PC-9 (cell line): Measurements from ENCODE around the gene TUBGCP6. TPM values are rescaled to one million over a fixed set of nuclear protein-coding genes. Genes with fewer than 3 reads are reported as not detected.

Experiments
- BruUV-seq: library from RNA; stranded (reverse); fragments of 400-500 nt; replicated peaks from 2 replicates; lab custom pipeline; 2021; lab: Mats Ljungman, UMichigan
- CTCF ChIA-PET: fragments of 300-600 bp; sonication (Branson Sonifier 250); formaldehyde crosslinking; loops from one replicate; lab custom pipeline; 2022; ENCODE audit warnings: antibody characterized with exemption; lab: Charles Lee
- POLR2A ChIA-PET: fragments of 300-600 bp; sonication (Branson Sonifier 250); formaldehyde crosslinking; loops from one replicate; lab custom pipeline; 2022; ENCODE audit warnings: antibody characterized with exemption; ENCODE audit not compliant: unreplicated experiment; lab: Charles Lee
- DNase-seq, 2 experiments: peaks; one replicate each; pipeline versions ENCODE4 v3.0.0 to v3.0.0-alpha.2; 2015 to 2022; ENCODE audit warnings: mixed read lengths in 1 of 2
- H2AFZ ChIP-seq: fragments of 200-600 bp; sonication (generic); 2 replicates; pipeline ENCODE4 v1.8.1; 2017; ENCODE audit warnings: antibody characterized with exemption
- H3F3A ChIP-seq: fragments of 200-600 bp; sonication (generic); 2 replicates; pipeline ENCODE4 v1.8.1; 2017; ENCODE audit warnings: antibody characterized with exemption, mild to moderate bottlenecking, low read depth; ENCODE audit not compliant: insufficient read depth
- H3K27ac ChIP-seq: fragments of 200-600 bp; sonication (generic); 2 replicates; pipeline ENCODE4 v1.6.1; 2016; ENCODE audit warnings: mixed run types
- H3K27me3 ChIP-seq: fragments of 200-600 bp; sonication (generic); 2 replicates; pipeline ENCODE4 v1.6.1; 2016; ENCODE audit warnings: low read depth, mixed run types; ENCODE audit not compliant: insufficient read depth
- H3K36me3 ChIP-seq: fragments of 200-600 bp; sonication (generic); 2 replicates; pipeline ENCODE4 v1.6.1; 2016; ENCODE audit warnings: low read depth, mixed run types
- H3K4me1 ChIP-seq: fragments of 200-600 bp; sonication (generic); replicated peaks from 2 replicates; pipeline ENCODE4 v1.6.1; 2016; ENCODE audit warnings: mixed run types; ENCODE audit not compliant: insufficient read depth
- H3K4me2 ChIP-seq: fragments of 200-600 bp; sonication (generic); 2 replicates; pipeline ENCODE4 v1.6.1; 2017; ENCODE audit warnings: mixed run types
- H3K4me3 ChIP-seq: fragments of 200-600 bp; sonication (generic); 2 replicates; pipeline ENCODE4 v1.6.1; 2016; ENCODE audit warnings: mixed run types
- H3K79me2 ChIP-seq: fragments of 200-600 bp; sonication (generic); 2 replicates; pipeline ENCODE4 v1.6.1; 2017; ENCODE audit warnings: low read depth, mixed run types
- H3K9me2 ChIP-seq: fragments of 200-600 bp; sonication (generic); 2 replicates; pipeline ENCODE4 v1.8.1; 2017; ENCODE audit warnings: mild to moderate bottlenecking; ENCODE audit not compliant: insufficient read depth
- H3K9me3 ChIP-seq: fragments of 200-600 bp; sonication (generic); 2 replicates; pipeline ENCODE4 v1.8.1; 2016; ENCODE audit warnings: low read depth; ENCODE audit not compliant: insufficient read depth
- H4K20me1 ChIP-seq: fragments of 200-600 bp; sonication (generic); 2 replicates; pipeline ENCODE4 v1.8.1; 2017; ENCODE audit not compliant: insufficient read depth
- CTCF ChIP-seq: fragments of 200-600 bp; sonication (generic); conservative IDR thresholded peaks from 2 replicates; pipeline ENCODE4 v1.6.1; 2017; ENCODE audit warnings: mixed run types, antibody characterized with exemption, mild to moderate bottlenecking, moderate library complexity
- EZH2 ChIP-seq: fragments of 200-600 bp; sonication (generic); IDR thresholded peaks from 2 replicates; pipeline ENCODE4 v1.8.0; 2017; ENCODE audit warnings: antibody characterized with exemption, low read depth
- intact Hi-C: fragments of 100-400 bp; cut with micrococcal nuclease; formaldehyde crosslinking; loops from one replicate; pipeline ENCODE4 v1.10.0; 2022; ENCODE audit not compliant: unreplicated experiment
- total RNA-seq: library from RNA; stranded (reverse); gene quantifications from 2 replicates; pipeline ENCODE4 v1.2.3, GENCODE V29; 2021

The TUBGCP6 gene
- total RNA-seq, 1 experiment from 2014 or later, result 31.3 TPM

GRCh38 chr22:50173311-50173982 lies 71.4 kb downstream of the TUBGCP6 start:
- intact Hi-C loops, result no loop called here
- POLR2A ChIA-PET, result no interaction called here
- CTCF ChIA-PET, result no interaction called here

GRCh38 chr22:50171965-50172421 lies 72.8 kb downstream of the TUBGCP6 start:
- no peaks in the 10 kb centered on the region for H3K27me3 ChIP-seq
- no peak overlapping the region for H3K4me3 ChIP-seq
- POLR2A ChIA-PET, result no interaction called here
- no peak for DNase-seq
- intact Hi-C loops, result no loop called here
- peaks cover 13% of the 10 kb centered on the region for H3K4me1 ChIP-seq
- peaks cover 17% of the 10 kb centered on the region for H4K20me1 ChIP-seq
- TF ChIP-seq EZH2, result no peak
- TF ChIP-seq CTCF, result no peak
- peaks cover 10% of the 10 kb centered on the region; the same call in 1 of the 2 replicates for H3F3A ChIP-seq
- H2AFZ ChIP-seq, result no peak overlapping the region
- CTCF ChIA-PET, result no interaction called here
- H3K9me3 ChIP-seq, result no peaks in the 10 kb centered on the region
- peak overlapping the region; percentile 99 for H3K4me2 ChIP-seq
- no TSS peak for BruUV-seq
- no peak overlapping the region for H3K27ac ChIP-seq
- H3K36me3 ChIP-seq, result no peaks in the 10 kb centered on the region
- no peaks in the 10 kb centered on the region for H3K9me2 ChIP-seq
- H3K79me2 ChIP-seq, result peaks cover 4% of the 10 kb centered on the region; the same call in 1 of the 2 replicates

More at GRCh38 chr22:50173311-50173982, 71.4 kb downstream of the TUBGCP6 start:
- Histone ChIP-seq H3K9me3 (no peaks in the 10 kb centered on the region), H3K27me3 (no peaks in the 10 kb centered on the region), H3K9me2 (no peaks in the 10 kb centered on the region), H2AFZ (no peak overlapping the region), H3F3A (peaks cover 10% of the 10 kb centered on the region; the same call in 1 of the 2 replicates), H3K4me1 (peaks cover 13% of the 10 kb centered on the region), H3K27ac (no peak overlapping the region), H4K20me1 (peaks cover 17% of the 10 kb centered on the region), H3K36me3 (no peaks in the 10 kb centered on the region), H3K79me2 (peaks cover 4% of the 10 kb centered on the region; the same call in 1 of the 2 replicates), H3K4me2 (no peak overlapping the region), H3K4me3 (no peak overlapping the region)
- no peak for DNase-seq
- no peak for TF ChIP-seq EZH2
- no peak for TF ChIP-seq CTCF
- no TSS peak for BruUV-seq

GRCh38 chr22:50171319-50171964 lies 73.4 kb downstream of the TUBGCP6 start:
- peaks cover 10% of the 10 kb centered on the region; the same call in 1 of the 2 replicates for H3F3A ChIP-seq
- peaks cover 13% of the 10 kb centered on the region for H3K4me1 ChIP-seq
- no peaks in the 10 kb centered on the region for H3K9me2 ChIP-seq
- H3K4me2 ChIP-seq, result peak overlapping the region; percentile 99
- BruUV-seq, result no TSS peak
- ChIA-PET CTCF (no interaction called here), POLR2A (no interaction called here)
- H2AFZ ChIP-seq, result peak overlapping the region; percentile 23; the same call in 1 of the 2 replicates
- peak overlapping the region; percentile 86; the same call in 1 of the 2 replicates for H3K4me3 ChIP-seq
- no peaks in the 10 kb centered on the region for H3K36me3 ChIP-seq
- no peaks in the 10 kb centered on the region for H3K9me3 ChIP-seq
- intact Hi-C loops, result no loop called here
- no peaks in the 10 kb centered on the region for H3K27me3 ChIP-seq
- DNase-seq, result no peak
- peaks cover 15% of the 10 kb centered on the region for H4K20me1 ChIP-seq
- H3K27ac ChIP-seq, result no peak overlapping the region
- TF ChIP-seq EZH2 (no peak), CTCF (no peak)
- H3K79me2 ChIP-seq, result peaks cover 4% of the 10 kb centered on the region; the same call in 1 of the 2 replicates
